OCI-M2 (cell line): Measurements from ENCODE around the gene CNOT6.

Experiments
- DNase-seq: peaks from one replicate; lab custom pipeline; 2025; ENCODE audit not compliant: unreplicated experiment; lab: John Stamatoyannopoulos, UW

Gene CNOT6

DNA sequence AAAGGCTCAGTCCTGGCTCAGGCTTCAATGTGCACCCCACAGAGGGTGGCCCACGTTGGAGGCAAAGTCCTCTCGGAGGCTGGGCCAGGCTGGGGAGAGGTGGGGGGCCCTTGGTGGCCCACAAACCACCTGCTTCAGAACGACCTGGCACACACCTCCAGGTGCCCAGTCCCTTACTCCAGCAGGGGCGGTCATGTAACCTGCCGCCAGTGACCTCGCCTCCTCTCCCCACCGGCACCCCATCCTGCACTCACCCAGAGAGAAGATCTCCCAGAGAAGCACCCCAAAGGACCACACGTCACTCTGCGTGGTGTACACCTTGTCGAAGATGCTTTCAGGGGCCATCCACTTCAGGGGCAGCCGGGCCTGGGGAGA is 119.6 kb downstream of the CNOT6 start:
- DNase-seq: no peak

DNA sequence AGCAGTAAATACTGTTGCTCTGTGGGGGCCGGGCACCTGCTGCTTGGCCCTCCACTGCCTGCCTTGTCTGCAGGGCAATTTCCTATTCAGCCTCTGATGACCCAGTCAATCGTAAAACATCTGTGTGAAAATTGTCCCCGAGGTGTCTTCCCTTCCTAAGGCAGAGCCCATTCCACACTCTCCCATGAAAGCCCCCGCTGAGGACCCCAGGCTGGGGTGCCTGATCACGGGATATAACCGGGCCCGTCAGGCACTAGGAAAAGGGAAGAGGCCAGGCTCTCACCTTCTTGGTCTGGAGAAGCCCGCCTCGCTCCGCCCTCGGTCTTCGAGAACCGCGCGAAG is 124.3 kb downstream of the CNOT6 start:
- DNase-seq: no peak

DNA sequence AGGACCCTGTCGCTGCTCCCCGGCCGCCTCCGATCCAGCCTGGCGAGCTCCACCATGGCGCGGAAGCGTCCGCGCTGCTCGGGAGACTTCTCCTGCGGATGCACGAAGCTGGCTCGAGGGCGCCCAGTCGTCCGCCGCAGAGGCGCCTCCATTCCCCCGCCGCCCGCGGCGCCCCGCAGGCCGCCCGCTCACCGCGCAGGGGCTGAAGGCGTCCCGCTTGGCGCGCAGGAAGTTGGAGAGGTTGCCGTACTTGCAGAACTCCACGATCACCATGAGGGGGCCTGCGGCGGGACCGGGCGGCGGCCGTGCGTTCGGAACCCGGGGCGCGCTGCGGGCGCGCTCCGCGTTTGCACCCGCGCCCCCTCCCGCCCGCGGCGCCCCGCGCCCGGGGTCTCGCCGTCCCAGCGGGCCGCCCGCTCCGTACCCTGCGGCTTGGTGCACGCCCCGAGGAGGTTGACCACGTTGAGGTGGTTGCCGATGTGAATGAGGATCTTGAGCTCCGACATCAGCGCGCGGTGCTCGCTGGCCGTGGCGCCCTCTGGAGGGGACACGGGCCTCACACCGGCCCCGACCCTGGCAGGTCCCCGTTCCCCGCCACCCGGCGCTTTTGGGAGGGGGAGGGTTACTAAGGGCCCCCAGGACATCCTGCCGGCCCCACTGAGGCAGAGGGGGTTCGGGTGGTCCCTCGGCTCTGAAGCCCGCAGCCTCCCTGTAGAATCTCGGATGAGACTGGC is 124.8 kb downstream of the CNOT6 start:
- no peak for DNase-seq

GRCh38 chr5:180619563-180619915 is 125.4 kb downstream of the CNOT6 start:
- DNase-seq: no peak

DNA sequence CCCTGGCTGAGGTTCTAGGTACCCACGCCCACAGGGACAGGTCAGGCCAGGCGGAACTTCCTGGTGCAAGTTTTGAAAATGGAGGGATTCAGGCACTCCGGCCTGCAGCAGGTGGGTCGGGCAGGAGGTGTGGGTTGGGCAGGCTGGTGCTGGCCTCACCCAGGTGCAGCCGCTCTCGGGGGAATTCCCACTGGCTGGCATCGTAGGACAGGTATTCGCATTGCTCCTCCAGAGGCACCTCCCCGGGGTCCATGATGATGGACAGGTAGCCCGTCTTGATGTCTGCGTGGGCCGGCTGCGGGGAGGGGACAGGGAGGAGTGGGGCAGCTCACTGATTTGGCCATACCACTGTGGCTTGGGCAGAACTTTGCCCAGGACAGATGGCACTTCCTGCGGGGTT is 125.8 kb downstream of the CNOT6 start:
- no peak for DNase-seq

- DNase-seq: no peak
Observed at GRCh38 chr5:180621311-180621710, 127.1 kb downstream of the CNOT6 start.

DNA sequence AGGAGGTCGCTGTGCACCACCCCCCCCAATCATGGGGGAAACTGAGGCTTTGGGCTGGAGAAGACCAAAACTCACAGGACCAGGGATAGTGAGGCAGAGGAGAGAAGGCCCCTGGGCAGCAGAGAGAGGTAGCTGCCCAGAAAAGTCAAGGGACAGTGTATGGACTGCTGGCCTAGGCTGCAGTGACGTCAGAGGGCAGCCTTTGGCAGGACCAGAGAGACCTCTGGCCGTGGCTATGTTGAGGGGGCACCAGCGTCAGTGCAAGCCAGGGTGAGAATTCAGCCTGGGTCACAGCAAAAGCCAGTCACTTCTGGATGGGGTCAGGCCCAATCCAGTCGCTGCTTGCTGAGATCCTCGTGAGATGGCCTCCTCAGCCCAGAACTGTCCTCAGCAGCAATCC is 128.7 kb downstream of the CNOT6 start:
- no peak for DNase-seq

GRCh38 chr5:180623411-180623834 is 129.2 kb downstream of the CNOT6 start:
- DNase-seq: no peak

GRCh38 chr5:180623844-180624243 is 129.7 kb downstream of the CNOT6 start:
- no peak for DNase-seq

DNA sequence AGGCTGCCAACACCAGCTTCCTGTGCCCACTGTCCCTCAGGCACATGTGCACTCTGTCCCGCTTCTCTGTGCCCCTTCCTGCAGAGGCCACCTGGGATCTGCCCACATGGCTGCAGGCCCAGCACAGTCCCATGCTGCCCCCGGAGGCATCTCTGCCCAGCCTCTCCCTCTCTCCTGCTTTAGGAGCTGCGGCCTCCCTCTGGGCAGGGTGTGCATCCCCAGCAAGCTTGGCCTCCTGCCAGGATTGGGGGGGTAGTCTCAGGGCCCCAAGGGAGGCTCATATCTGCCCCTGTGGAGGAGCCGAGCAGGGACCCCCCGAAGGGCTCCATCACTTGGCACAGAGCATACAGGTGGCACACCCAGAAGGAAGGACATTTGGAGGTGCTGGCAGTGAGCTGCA is 130.4 kb downstream of the CNOT6 start:
- DNase-seq: no peak

DNA sequence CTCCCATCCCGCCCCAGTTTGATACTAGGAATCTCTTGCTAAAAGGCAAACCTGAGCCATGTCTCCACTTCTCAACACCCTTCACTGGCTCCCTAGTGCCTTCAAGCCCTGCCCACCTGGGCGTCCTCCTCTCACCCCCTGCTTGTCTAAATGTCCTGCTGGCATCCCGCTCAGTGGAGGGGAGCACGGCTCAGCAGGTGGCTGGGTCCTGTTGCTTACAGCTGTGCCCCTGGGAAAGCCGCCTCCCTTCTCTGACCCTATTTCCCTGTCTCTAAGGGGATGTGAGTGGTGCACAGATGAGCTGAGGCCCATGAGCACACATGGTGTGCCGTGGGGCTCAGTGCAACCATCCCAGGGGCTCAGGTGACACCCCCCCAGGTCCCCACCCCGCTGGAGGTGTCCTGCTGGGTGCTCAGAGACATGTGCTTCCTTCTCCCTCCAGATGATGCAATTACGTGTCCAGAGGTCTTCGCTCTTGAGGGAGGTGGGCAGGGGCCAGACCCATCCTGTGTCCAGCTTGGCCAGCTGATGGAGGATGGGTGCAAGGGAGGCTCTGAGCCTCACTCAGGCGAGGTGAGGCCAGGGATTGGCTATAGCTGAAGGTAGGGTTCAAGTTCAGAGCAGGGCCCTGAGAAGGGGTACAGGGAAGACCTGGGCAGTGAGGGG is 131.1 kb downstream of the CNOT6 start:
- DNase-seq: no peak

DNA sequence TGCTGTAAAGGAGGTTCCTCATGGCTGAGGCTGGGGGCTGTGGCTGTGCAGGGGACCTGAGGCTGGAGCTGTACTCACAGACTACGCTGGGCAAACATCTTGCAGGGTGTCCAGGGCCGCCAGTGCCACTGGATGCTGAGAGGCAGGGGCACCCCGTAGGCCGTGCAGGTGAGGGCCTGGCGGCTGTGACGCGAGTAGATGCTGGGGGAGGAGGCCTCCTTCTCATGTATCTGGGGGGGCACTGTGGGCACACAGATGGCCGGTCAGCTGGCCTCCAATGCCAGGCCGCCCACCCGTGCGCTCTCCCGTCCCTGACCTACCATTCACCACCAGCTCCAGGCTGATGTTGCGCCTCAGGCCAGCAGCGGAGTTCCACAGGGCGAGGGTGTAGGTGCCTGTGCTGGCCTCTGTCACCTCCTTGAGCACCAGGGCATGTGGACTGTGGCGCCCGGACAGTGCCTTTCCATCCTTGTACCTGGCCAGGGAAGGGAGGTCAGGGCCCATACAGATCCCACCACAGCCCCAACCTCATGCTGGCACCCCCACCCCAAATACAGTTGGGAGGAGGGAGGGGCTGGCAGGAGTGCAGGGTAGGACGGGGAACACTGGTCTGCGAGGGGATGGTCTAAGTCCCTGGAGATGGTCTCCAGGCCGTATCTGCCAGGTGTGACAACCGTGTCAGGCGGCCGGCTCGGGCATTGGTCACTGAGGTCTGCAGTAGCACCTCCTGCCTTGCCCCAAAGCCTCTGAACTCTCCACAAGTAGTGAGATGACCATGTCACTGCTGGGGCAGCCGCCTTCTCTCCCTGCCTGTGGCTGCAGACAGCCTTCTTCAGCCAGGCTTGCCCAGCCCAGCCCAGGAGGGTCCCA is 131.8 kb downstream of the CNOT6 start:
- no peak for DNase-seq

DNA sequence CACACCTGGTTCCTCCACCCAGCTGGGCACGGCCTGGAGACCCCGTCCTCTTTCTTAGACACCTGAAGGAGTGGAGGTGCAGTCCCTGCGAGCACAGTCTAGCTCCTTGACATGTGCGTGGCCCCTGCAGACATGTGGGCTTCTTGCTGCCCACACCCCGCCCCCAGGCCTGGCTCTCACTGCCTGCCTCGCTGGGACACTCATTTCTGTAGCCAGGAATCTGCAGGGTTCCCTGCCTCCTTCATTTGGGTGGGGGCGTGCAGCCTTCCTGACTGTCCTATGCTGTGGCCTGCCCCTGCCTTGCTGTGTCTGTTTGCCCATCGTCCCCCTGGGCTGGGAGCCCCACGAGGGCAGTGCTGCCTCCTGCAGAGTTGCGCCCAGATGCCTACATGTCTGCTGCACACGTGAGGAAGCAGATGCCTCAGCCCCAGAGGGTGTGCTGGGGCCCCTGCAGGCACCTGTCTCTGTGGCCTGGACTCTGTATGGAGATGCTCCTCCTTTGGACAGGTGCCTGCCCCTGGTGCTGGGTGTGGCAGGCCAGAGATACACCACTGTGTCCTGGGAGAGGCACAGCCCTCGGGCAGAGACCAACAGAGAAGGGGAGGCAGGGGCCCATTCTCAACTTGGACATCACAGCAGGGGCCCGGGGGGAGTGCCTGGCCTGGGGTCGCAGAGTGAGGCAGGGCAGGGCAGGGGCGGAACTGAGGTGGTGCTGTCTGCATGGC is 132.6 kb downstream of the CNOT6 start:
- DNase-seq: no peak

GRCh38 chr5:180627386-180628120 is 133.4 kb downstream of the CNOT6 start:
- DNase-seq: no peak
